Measurements from ENCODE around the gene RIN2. TPM values are rescaled to one million over a fixed set of nuclear protein-coding genes. Genes with fewer than 3 reads are reported as not detected.

RIN2 gene
- total RNA-seq, 2 donors from 2014 or later = 20.4 to 34.0 TPM

- intact Hi-C loops (cut with DNase I) = no loop called here
- Histone ChIP-seq H3K27ac (no peak overlapping the region), H3K36me3 (replicated peaks in 1 of 2; ENCODE audit: insufficient read depth in 1 of 2, low read depth in 2 of 2) (no peaks in the 10 kb centered on the region), H3K4me3 (no peak overlapping the region), H3K27me3 (no peaks in the 10 kb centered on the region), H3K9me3 (no peaks in the 10 kb centered on the region), H3K4me1 (no peaks in the 10 kb centered on the region)
- WGBS, 2 donors = 75 to 84% methylated on average over 18 of the region's 18 CpGs
- no peak for ATAC-seq
- TF ChIP-seq CTCF (IDR thresholded peaks at IDR 0.05) = no peak
- DNase-seq = no peak
Measured at GRCh38 chr20:19720991-19721390, 37.1 kb upstream of the RIN2 start.

- H3K9me3 ChIP-seq = no peaks in the 10 kb centered on the region
- no peak overlapping the region for H3K27ac ChIP-seq
- 70 to 71% methylated on average over 4 of the region's 4 CpGs for WGBS, 2 donors
- no peak overlapping the region for H3K4me3 ChIP-seq
- intact Hi-C loops (cut with DNase I) = no loop called here
- TF ChIP-seq POLR2A (IDR thresholded peaks at IDR 0.05) = no peak
- no peak for TF ChIP-seq CTCF (IDR thresholded peaks at IDR 0.05)
- H3K36me3 ChIP-seq (replicated peaks in 1 of 2; ENCODE audit: insufficient read depth in 1 of 2, low read depth in 2 of 2) = no peaks in the 10 kb centered on the region
- H3K4me1 ChIP-seq = no peaks in the 10 kb centered on the region
- H3K27me3 ChIP-seq = no peaks in the 10 kb centered on the region
- ATAC-seq (no peak), DNase-seq (no peak)
Measured at GRCh38 chr20:19723051-19723450, 35.0 kb upstream of the RIN2 start.

GRCh38 chr20:19723813-19724430 is 34.1 kb upstream of the RIN2 start:
- no peak for TF ChIP-seq POLR2A (IDR thresholded peaks at IDR 0.05)
- TF ChIP-seq CTCF (IDR thresholded peaks at IDR 0.05) = no peak
- Histone ChIP-seq H3K27me3 (no peaks in the 10 kb centered on the region), H3K4me3 (no peak overlapping the region), H3K36me3 (replicated peaks in 1 of 2; ENCODE audit: insufficient read depth in 1 of 2, low read depth in 2 of 2) (no peaks in the 10 kb centered on the region), H3K9me3 (no peaks in the 10 kb centered on the region), H3K27ac (no peak overlapping the region), H3K4me1 (no peaks in the 10 kb centered on the region)
- intact Hi-C loops (cut with DNase I) = no loop called here
- WGBS, 2 donors = 75 to 83% methylated on average over 10 to 11 of the region's 11 CpGs
- ATAC-seq = no peak
- no peak for DNase-seq

- TF ChIP-seq POLR2A (IDR thresholded peaks at IDR 0.05) = no peak
- no peak for TF ChIP-seq CTCF (IDR thresholded peaks at IDR 0.05)
- Histone ChIP-seq H3K9me3 (no peaks in the 10 kb centered on the region), H3K27me3 (no peaks in the 10 kb centered on the region), H3K36me3 (replicated peaks in 1 of 2; ENCODE audit: insufficient read depth in 1 of 2, low read depth in 2 of 2) (no peaks in the 10 kb centered on the region), H3K4me1 (no peaks in the 10 kb centered on the region), H3K4me3 (no peak overlapping the region), H3K27ac (no peak overlapping the region)
- 84 to 95% methylated on average over 4 of the region's 4 CpGs for WGBS, 2 donors
- ATAC-seq (no peak), DNase-seq (no peak)
- intact Hi-C loops (cut with DNase I) = no loop called here
Measured at GRCh38 chr20:19725373-19725772, 32.7 kb upstream of the RIN2 start.

GRCh38 chr20:19725814-19726525 is 32.1 kb upstream of the RIN2 start:
- Histone ChIP-seq H3K36me3 (replicated peaks in 1 of 2; ENCODE audit: insufficient read depth in 1 of 2, low read depth in 2 of 2) (no peaks in the 10 kb centered on the region), H3K9me3 (no peaks in the 10 kb centered on the region), H3K27ac (no peak overlapping the region), H3K27me3 (no peaks in the 10 kb centered on the region), H3K4me1 (no peaks in the 10 kb centered on the region), H3K4me3 (no peak overlapping the region)
- WGBS, 2 donors = 74 to 81% methylated on average over 1 of the region's 1 CpG
- ATAC-seq (no peak), DNase-seq (no peak)
- intact Hi-C loops (cut with DNase I) = no loop called here
- no peak for TF ChIP-seq POLR2A (IDR thresholded peaks at IDR 0.05)
